Measurements from ENCODE around the gene FYCO1.
A peak's percentile ranks its signal among the peaks of the same experiment; 100 is the strongest.

Gene FYCO1

DNA sequence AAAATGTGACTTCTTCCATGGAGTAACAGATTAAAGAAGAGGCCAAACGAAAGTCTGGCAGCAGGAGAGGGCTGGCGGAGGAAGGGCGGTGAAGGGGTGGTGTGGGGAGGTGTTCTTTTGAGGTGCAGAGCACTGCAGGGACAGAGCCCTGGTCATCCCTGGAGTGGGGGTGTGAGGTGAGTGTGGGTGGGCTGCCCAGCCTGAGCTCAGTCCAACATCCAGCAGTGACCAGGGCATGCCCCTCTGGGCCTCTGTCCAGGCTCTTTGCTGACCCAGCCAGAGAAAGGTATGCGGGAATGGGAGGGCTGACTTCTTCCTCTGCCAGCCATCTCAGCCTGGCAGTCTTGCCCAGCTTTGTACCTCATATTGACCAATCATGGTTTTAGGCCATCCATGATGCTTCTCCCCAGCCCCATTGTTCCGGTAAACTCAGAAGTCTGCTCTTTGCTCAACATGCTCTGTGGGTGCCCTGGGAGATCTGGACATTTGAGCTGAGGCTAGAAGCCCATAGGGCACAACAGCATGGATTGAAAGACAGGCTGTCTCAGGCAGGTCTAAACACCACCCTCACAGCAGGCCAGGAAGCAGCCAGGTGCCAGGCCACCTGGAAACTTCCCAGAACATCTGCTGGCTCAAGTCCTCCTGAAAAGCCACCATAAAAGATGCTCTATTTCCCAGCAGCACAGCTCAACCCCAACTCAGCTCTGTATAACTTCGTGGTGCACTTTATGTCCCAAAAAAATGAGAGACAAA, 78.3 kb downstream of the FYCO1 start:
- no peak for DNase-seq (ENCODE audit: low read depth, low spot score)

DNA sequence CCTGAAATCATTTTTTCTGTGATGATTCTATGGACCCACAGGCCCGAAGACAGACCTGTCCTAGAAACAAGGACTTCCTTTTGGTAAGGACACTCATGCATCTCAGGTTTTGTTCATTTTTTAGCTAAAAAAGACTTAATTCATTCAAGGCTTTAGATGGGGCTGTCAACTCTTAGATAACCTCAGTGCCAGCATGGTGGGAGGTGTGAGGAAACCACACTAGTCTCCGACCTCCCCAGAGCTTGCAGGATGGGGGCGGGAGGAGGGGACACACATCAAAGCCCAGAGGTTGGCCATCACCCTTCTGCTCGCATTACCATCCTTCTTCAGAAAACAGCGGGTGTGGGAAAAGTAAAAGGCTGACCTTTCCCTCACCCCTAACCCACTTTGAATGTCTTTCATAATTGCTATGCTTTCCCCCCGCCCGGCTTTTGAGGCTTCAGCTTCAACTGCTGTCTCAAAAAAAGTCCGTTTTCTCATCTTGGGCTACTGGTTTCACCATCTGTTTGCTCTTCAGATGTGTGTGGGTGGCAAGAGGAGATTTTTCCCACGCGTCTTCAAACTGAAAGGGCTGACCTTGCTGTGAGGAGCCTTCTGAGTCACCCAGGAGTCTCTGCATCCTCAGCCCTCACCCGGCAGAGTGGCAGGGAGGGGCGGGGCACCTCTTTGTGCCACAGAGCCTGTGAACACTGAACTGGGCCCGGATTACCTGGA, 79.9 kb downstream of the FYCO1 start:
- peak; percentile 57 for DNase-seq (ENCODE audit: low read depth, low spot score)

DNA sequence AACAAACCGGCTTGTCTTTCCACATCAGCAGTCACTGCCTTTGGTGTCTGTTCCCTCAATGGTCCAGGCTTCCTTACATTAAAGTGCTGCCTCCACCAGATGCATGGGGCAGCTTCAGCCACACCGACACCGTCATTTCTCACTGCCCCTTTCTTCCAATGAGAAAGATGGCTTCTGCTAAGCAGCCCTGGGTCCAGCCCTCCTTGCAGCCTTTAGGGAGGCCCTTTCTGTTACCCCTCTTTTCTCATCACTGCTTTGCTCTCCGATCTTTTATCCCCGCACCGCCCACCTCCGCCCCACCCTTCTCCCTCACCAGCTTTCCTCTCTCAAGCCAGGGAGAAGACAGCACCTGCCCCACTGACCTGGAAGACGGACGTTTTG, 80.6 kb downstream of the FYCO1 start:
- no peak for DNase-seq (ENCODE audit: low read depth, low spot score)

DNA sequence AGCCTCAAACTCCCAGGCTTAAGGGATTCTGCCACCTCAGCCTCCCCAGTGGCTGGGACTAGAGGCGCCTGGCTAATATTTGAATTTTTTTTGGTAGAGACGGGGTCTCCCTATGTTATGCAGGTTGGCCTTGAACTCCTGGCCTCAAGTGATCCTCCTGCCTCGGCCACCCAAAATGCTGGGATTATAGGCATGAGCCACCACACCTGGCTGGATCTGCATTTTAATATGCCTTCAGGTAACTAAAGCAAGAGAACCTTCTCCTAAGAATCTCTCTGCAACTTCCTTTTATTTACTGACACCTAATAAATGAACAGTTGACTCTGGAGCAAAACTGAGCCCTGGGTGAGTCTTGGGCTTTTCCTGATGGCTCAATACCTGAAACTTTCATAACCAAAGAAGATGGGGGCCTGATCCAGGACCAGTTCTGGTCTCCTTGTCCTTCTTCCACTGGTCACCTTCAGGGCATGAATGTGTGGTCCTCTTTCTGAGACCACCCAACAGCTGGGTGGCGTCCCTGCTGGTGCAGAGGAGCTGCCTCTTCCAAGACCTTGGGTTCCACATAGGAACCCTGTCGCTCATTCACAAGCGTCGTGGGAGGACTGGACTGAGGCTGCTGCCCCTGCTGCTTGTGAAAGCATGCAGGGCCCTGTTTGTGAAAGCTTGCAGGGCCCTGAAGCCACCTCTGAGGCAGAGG, 81.1 kb downstream of the FYCO1 start:
- DNase-seq (ENCODE audit: low read depth, low spot score), result no peak

DNA sequence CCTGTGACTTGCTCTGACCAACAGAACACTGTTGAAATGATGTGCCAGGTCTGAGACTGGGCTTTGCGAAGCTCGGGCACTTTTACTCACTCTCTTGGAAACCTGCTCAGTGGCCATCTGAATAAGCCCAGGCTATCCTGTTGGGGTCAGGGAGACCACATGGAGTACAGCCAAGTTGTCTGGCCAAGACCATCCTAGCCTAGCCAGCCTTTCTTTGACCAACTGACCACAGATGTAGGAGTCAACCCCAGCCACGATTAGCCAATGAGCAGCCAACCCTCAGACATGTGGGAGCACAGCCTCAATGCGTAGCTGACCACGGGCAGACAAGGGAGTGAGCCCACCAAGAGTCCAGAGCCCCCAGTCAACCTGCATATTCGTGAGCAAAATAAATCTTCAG, 83.2 kb downstream of the FYCO1 start:
- no peak for DNase-seq (ENCODE audit: low read depth, low spot score)

DNA sequence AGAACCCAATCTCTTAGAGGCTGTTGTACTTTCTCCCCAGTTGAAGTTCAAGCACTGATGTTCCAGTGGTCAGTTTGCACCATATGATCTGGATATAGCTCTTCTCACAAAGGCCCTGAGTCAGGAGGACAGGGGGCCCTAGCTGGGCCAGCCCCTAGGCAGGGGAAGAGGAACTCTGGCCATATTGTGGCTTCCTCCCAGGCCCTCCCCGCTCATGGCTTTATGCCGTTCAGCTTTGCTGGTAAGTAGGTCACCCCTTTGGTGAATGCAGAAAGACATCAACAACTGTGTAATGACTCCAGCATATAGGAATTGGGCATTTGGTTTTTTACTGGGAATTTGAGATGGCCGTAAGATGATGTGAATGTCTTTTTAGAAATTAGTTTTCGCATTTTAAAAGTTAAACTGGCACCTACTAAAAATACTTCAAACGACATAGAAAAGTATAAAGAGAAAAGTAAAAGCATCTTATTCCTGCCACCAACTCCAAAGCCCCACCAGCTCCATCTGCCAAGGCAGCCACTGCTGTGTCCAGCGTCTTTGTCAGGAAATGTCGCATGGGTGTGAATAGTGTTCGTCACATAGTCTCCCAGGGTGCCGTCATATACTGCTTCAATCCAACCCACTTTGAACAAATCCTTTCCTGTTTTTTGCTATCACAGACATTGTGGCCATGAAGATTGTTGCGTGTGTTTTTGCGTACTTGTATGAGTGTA, 84.0 kb downstream of the FYCO1 start:
- no peak for DNase-seq (ENCODE audit: low read depth, low spot score)

DNA sequence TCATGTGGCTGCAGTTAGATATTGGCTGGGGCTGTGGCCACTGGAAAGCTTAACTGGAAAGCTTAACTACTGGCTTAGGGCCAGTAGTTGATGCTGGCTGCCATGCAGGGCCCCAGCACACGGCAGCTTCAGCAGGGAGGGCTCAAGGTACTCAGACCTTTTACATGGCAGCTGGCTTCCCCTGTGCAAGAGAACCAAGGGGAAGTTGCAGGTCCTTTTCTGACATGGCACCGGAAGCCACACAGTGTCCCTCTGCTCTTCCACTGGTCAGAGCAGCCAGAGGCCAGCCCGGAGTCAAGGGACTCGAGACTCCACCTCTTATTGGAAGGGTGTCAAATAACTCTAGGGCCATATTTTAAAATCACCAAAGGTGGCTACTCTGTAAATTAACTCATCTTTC, 84.7 kb downstream of the FYCO1 start:
- no peak for DNase-seq (ENCODE audit: low read depth, low spot score)

DNA sequence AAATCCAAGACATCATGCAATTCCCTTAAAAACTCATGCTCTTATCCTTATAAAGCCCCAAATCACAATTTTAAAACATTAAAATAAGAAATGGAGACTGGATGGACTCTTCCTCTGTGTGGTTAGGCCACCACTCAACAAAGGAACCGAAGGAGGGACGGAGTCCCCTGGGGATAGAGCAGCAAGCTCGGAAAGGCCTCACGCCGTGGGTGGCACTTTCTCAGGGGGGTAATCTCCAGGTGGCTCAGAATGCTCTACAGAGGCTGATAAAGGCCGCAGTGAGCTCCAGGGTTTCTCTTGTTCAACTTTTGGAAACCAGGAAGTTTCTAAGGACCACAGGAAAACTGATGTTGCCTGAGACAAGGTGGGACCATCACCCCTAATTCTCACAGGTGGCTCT, 86.1 kb downstream of the FYCO1 start:
- DNase-seq (ENCODE audit: low read depth, low spot score), result no peak

DNA sequence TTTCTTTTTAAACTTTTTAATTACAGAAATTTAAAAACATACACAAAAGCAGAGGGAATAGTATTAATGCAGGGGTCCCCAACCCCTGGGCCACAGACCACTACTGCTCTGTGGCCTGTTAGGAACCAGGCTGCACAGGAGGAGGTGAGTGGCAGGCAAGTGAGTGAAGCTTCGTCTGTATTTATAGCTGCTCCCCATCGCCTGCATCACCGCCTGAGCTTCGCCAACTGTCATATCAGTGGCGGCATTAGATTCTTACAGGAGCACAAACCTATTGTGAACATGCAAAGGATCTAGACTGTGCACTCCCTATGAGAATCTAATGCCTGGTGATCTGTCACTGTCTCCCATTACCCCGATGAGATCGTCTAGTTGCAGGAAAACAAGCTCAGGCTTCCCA, 86.9 kb downstream of the FYCO1 start:
- no peak for DNase-seq (ENCODE audit: low read depth, low spot score)

DNA sequence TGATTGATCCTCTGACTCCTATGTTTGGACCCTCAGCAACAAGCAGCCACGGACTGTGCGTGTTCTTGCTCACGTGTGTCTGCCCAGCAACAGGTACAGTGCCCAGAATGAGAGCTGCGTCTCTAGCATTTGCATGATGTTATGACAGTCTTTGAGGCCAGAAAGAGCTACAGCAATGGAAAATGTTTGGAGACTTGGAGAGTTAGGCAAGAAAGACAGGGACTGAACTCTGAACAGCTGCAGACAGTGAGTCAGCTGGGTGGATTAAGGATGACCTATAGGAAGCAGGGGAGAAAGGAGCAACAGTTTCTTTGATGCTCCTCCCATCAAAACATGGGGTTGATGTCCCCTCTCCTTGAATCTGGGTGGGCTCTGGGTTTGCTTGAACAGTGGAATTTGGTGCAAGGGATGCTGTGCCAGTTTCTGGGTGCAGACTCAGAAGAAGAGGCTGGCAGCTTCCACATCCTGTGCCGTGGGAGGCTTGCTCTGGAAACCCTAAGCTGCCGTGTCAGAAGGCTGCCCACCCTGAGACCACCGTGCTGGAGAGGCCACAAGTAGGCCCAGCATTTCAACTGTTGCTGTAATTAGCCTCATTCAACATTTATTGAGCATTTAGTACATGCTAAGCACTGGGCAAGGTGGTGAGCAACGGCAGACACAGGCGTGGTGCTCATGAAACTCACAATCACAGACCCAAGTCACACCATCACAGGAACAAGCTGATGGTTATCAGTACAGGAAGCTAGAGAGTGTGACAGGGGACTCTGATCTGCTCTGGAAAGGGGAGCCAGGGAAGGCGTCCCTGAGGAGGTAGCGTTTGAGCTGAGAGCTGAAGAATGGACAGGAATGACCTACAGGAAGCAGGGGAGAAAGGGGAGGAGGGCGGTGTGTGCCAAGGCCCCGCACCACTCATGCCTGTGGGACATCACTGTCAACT, 87.6 kb downstream of the FYCO1 start:
- DNase-seq (ENCODE audit: low read depth, low spot score), result no peak

DNA sequence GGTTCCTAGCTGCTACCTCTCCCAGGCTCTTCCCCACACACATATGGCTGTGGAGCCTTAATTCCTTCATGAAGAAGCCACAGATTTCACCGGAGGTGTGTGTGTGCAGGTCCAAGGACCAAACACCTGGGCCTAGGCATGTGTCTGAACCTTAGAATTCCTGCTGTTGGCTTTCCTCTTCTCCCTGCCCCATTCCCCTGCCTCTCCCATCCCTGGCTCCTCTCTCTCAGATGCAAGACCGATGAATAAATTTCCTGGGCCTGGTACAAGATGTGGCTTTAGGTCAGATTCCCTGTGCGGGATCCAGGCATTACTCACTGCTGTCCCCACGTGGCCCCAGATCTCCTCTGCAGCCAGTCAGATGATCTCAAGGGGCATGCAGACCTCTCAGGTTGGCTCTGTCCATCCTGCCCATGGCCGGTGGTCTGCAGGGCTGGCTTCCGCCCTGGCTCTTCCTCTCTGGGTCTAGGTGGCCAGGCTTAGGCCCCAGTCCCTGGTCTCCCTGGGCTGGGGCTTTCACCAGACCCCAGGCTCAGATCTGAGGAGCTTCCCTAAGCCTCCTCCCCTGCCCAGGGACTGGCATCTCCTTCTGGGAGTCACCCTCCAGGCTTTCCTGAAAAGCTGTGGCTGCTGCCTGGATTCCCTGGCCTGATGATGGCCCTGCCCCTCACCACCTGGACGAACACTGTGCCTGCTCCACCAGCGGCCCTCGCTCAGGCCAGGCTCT, 88.8 kb downstream of the FYCO1 start:
- no peak for DNase-seq (ENCODE audit: low read depth, low spot score)

DNA sequence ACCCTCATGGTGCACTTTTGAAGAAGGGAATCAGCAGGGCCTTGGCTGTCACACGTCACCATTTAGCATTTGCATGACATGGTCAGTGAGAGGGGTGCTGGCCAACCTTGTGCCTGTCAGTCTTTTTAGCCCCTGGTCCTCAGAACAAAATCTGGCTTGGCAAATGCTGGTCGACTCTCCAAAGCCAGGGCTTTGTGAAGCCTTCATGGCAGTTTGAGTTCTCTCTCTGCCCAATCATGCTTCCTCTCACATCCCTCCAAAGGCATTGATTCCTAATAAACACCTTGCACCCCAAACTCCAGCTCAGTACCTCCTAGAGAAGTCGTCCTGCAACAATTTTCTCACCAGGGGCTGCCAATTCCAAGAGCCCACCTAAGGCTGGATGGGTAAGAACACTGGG, 89.9 kb downstream of the FYCO1 start:
- no peak for DNase-seq (ENCODE audit: low read depth, low spot score)

DNA sequence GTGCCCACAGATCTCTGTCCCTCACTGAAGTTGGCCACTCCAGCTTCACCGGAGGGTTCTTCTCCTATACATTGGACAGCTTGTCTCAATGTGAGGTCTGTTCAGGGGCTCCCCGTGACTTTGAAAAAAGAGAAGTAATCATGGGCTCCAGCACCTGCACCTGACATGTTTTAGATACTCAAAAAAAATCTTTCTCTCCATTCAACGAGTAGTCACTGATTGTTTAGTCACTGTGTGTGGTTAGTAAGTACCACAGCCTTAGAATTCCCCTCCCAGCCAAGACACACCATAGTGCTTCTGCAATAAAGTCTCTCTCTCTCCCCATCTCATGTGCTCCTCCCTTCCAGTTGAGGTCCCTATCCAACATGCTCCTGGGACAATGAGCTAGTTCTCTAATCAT, 90.7 kb downstream of the FYCO1 start:
- no peak for DNase-seq (ENCODE audit: low read depth, low spot score)

DNA sequence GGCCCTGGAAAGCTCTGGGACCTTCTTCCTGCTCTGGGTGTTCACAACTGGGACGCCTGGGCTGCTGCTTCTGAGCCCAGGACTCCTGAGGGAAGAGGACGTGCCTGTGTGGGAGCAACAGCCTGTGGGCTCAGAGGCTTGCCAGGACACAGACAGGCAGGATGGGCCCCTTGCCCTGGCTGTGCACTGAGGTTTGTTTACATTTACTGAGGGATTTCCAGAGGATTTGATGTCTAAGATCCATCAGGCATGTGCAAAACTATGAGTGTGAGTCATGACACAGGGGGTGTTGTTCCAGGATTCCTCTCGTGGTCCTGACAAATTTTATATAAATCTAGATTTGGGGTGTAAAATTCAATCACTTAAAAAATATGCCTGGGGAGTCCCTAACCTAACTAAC, 98.7 kb downstream of the FYCO1 start:
- DNase-seq (ENCODE audit: low read depth, low spot score), result peak; percentile 15

DNA sequence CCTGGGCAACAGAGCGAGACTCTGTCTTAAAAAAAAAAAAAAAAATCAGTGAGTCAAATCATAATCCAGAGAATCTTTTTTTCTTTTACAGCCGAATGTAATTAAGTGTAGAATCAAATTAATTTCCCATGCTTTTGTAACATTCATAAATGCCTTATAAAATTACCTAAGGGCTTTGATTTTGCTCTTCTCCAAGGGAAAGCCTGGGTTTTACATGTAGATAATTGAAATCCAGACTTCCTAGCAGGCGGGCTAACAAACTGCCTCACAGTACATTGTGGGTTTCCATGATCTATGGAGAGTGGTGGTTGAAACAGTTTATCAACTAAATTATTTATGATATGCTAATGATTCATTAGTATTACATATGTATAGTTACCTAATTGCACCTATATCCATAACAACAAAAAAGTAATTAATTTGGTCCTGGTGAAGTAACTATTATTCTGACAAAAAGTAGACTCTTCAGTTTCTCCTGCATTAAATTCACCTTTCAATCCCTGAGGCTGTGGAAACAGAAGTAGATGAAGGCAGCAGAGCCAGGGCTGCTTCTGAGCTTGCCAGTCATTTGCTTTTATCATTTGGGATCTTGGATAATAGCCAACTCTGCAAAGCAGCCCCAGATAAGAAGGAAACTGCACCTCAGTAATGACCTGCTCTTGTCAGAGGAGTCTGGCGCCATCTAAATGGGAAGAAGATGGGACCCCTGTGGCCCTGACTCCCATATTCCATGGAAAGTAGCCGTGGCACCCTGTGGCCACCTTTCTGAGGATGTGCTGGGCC, 99.7 kb downstream of the FYCO1 start:
- no peak for DNase-seq (ENCODE audit: low read depth, low spot score)

DNA sequence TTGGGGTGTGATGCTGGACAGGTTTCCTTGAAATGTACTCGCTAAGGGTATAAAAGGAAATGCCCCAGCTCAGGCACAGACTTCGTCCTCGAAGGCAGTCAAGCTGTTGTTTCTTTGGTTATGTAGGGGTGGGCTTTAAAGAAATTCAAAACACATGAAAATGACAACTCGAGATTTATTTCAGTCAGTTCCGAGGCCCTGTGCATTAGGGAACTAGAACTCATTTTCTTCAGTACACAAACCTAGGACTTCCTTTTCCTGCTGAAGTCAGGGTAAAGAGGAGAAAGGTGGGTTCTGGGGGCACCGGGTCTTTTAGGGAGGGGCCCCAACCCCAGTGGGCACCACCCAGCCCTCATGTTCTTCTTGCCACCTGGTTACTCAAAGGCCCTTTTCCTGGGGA, 101.6 kb downstream of the FYCO1 start:
- no peak for DNase-seq (ENCODE audit: low read depth, low spot score)

DNA sequence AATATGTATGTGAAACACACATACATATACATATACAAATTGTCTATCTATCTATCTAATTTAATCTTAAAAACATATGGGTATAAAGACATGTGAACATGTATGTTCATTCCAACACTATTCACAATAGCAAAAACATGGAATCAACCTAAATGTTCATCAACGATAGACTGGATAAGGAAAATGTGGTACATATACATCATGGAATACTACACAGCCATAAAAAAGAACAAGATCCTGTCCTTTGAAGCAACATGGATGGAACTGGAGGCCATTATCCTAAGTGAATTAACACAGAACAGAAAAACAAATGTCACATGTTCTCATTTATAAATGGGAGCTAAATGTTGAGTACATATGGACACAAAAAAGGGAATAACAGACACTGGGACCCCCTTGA, 103.5 kb downstream of the FYCO1 start:
- no peak for DNase-seq (ENCODE audit: low read depth, low spot score)

DNA sequence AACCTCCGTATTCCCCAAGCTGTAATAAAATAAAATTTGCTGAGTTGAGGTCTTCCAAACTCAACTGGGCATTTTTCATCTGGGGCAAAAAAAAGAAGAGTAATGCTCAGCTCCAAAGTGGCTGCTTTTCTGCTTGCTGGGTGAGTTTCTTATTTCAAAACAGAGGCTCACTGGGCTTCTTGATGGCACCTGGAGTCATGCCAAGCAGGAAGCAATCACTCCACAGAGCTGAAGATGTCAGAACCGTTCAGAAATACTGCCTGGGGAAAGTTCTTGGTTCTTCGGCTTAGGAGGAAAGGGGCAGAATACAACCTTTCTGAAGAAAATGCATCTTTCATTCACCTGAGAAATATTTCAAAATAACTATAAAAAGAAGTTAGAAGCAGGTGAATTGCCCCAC, 105.2 kb downstream of the FYCO1 start:
- no peak for DNase-seq (ENCODE audit: low read depth, low spot score)

DNA sequence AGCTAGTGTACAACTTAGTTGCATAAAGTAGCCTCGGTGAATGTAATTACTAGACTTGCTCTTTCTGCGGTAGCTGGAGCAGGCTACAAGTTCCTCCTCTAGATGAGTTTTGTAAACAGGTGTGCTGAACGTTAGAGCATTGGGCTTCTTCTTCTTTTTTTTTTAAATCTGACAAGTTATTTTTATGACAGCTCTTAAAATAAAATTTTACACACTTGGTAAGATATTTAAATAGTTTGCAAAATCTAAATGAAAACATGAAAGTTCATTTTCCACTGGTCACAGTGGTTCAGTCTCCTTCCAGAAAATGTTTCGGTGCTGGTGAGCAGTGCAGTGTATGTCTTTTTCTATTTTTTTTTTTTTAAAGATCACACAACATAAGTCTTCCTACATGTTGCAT, 106.3 kb downstream of the FYCO1 start:
- no peak for DNase-seq (ENCODE audit: low read depth, low spot score)

Data from smooth muscle cell of the brain vasculature (primary cell).